Coronary artery (tissue), 2 donors: ENCODE results near the gene MAP4K4.

Experiments used
- DNase-seq: peaks from one replicate; pipeline ENCODE4 v3.0.0-alpha.2; 2017; ENCODE audit warnings: low spot score
- H3K27ac ChIP-seq, 2 donors: fragments of 200-600 bp; sonication (generic); one replicate each; pipeline ENCODE4 v1.5.1; 2016 to 2019
- H3K4me3 ChIP-seq: fragments of 200-600 bp; sonication (generic); 2 replicates; pipeline ENCODE4 v1.5.1; 2016; ENCODE audit warnings: mild to moderate bottlenecking, moderate library complexity
- CTCF ChIP-seq: fragments of 200-600 bp; sonication (generic); IDR thresholded peaks from one replicate; pipeline ENCODE4 v1.5.1; 2019; ENCODE audit warnings: antibody characterized with exemption

The MAP4K4 gene

GRCh38 chr2:101697124-101698013, at the start of gene MAP4K4:
Gene MAP4K4 (plus strand): TSS chr2:101697707. CDS start chr2:101698081, 374 bp downstream.
- H3K4me3 ChIP-seq, result peak within 1 kb of the TSS; percentile 96
- peak; percentile 88 for DNase-seq
- TF ChIP-seq CTCF, result no peak
- peak within 1 kb of the TSS; percentile 78 to 96 for H3K27ac ChIP-seq

GRCh38 chr2:101653469-101653868, 44.0 kb upstream of the MAP4K4 start:
- no peak overlapping the region for H3K27ac ChIP-seq
- no peak for TF ChIP-seq CTCF
- H3K4me3 ChIP-seq, result no peak overlapping the region
- DNase-seq, result no peak

- no peak for DNase-seq
- Histone ChIP-seq H3K27ac (peak overlapping the region; percentile 42 to 75), H3K4me3 (no peak overlapping the region)
- no peak for TF ChIP-seq CTCF
These were observed 41.6 kb upstream of the MAP4K4 start for GRCh38 chr2:101655702-101656422.

GRCh38 chr2:101657787-101658186, 39.7 kb upstream of the MAP4K4 start:
- no peak overlapping the region for H3K27ac ChIP-seq
- H3K4me3 ChIP-seq, result no peak overlapping the region
- no peak for DNase-seq
- TF ChIP-seq CTCF, result no peak

GRCh38 chr2:101658387-101658786, 39.1 kb upstream of the MAP4K4 start:
- H3K27ac ChIP-seq, result no peak overlapping the region
- TF ChIP-seq CTCF, result no peak

GRCh38 chr2:101665312-101665711, 32.2 kb upstream of the MAP4K4 start:
- H3K27ac ChIP-seq, result no peak overlapping the region
- DNase-seq, result no peak
- TF ChIP-seq CTCF, result no peak
- H3K4me3 ChIP-seq, result no peak overlapping the region

More at GRCh38 chr2:101658387-101658786, 39.1 kb upstream of the MAP4K4 start:
- no peak overlapping the region for H3K4me3 ChIP-seq
- DNase-seq, result no peak
